ENCODE results near the gene TM7SF3.
"Not testable (repeated sequence)": the region's sequence is repeated elsewhere in the genome, so short reads cannot be mapped to it uniquely, and the experiment has no call there.

The TM7SF3 gene
- 59.8 to 152 (median 118) reads per million in 17 experiments for total RNA-seq

- peak; percentile 95 to 98 (median 96) for DNase-seq
These were observed at the start of gene TM7SF3 for GRCh38 chr12:27014085-27014858. TSS of gene TM7SF3 (minus strand) at chr12:27014384. CDS start at chr12:27014168, 216 bp downstream.

GRCh38 chr12:27063250-27063851 lies 49.2 kb upstream of the TM7SF3 start:
- no peak for DNase-seq

GRCh38 chr12:27061317-27061716 lies 47.1 kb upstream of the TM7SF3 start:
- DNase-seq: no peak

GRCh38 chr12:27060740-27061139 lies 46.6 kb upstream of the TM7SF3 start:
- DNase-seq: no peak

GRCh38 chr12:27057543-27057942 lies 43.4 kb upstream of the TM7SF3 start:
- no peak for DNase-seq

- no peak for DNase-seq
These were observed 41.8 kb upstream of the TM7SF3 start for GRCh38 chr12:27055966-27056365.

- no peak for DNase-seq
These were observed 38.6 kb upstream of the TM7SF3 start for GRCh38 chr12:27052742-27053141.

- no peak for DNase-seq
These were observed 38.0 kb upstream of the TM7SF3 start for GRCh38 chr12:27052176-27052575.

- DNase-seq: peak; percentile 24 to 61 (median 48)
These were observed 34.9 kb upstream of the TM7SF3 start for GRCh38 chr12:27048822-27049752.

GRCh38 chr12:27042018-27042417 lies 27.8 kb upstream of the TM7SF3 start:
- not testable (repeated sequence) for DNase-seq

- DNase-seq: not testable (repeated sequence)
These were observed 26.5 kb upstream of the TM7SF3 start for GRCh38 chr12:27040637-27041036.

- DNase-seq: no peak
These were observed 20.6 kb upstream of the TM7SF3 start for GRCh38 chr12:27034607-27035293.

GRCh38 chr12:27032679-27033078 lies 18.5 kb upstream of the TM7SF3 start:
- no peak for DNase-seq

- no peak for DNase-seq
These were observed 17.3 kb upstream of the TM7SF3 start for GRCh38 chr12:27031531-27031930.

GRCh38 chr12:27026257-27026656 lies 12.1 kb upstream of the TM7SF3 start:
- DNase-seq: no peak

GRCh38 chr12:27025116-27025515 lies 10.9 kb upstream of the TM7SF3 start:
- DNase-seq: no peak

- no peak for DNase-seq
These were observed 10.1 kb upstream of the TM7SF3 start for GRCh38 chr12:27024291-27024690.

GRCh38 chr12:27020761-27021160 lies 6.6 kb upstream of the TM7SF3 start:
- DNase-seq: no peak

GRCh38 chr12:27018037-27018436 lies 3.9 kb upstream of the TM7SF3 start:
- DNase-seq: no peak

GRCh38 chr12:27017163-27017823 lies 3.1 kb upstream of the TM7SF3 start:
- not testable (repeated sequence) for DNase-seq

- peak in 3 of 4 experiments; percentile 27 to 73 (median 68) for DNase-seq
These were observed 1.5 kb upstream of the TM7SF3 start for GRCh38 chr12:27015730-27016076.

Measured in suppressor macrophage (primary cell).